ENCODE results near the gene NCR1. TPM values are rescaled to one million over a fixed set of nuclear protein-coding genes. Genes with fewer than 3 reads are reported as not detected.

Gene NCR1
- total RNA-seq, 4 donors from 2014 or later, result 0.41 to 1.9 TPM; not detected in 2

DNA sequence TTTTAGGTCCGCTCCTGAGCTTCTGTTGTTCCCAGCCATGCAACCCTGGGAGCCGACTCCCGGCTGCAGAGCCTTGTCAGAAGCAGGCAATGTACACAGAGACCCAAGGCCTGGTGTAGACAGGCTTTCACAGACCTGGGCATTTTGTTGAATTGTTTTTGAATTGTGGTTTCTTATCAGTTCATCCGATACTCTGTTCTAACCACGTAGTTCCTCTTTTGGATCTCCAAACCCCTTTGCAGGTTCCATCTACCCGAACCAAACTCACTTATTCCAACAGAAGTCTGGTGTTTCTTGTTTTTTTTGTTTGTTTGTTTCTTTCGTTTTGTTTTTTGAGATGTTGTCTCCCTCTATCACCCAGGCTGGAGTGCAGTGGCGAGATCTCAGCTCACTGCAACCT lies 53.9 kb downstream of the NCR1 start:
- no peak for TF ChIP-seq POLR2AphosphoS5 (IDR thresholded peaks at IDR 0.05)
- no peak for TF ChIP-seq POLR2A (IDR thresholded peaks at IDR 0.05)
- TF ChIP-seq, protein P1, sequence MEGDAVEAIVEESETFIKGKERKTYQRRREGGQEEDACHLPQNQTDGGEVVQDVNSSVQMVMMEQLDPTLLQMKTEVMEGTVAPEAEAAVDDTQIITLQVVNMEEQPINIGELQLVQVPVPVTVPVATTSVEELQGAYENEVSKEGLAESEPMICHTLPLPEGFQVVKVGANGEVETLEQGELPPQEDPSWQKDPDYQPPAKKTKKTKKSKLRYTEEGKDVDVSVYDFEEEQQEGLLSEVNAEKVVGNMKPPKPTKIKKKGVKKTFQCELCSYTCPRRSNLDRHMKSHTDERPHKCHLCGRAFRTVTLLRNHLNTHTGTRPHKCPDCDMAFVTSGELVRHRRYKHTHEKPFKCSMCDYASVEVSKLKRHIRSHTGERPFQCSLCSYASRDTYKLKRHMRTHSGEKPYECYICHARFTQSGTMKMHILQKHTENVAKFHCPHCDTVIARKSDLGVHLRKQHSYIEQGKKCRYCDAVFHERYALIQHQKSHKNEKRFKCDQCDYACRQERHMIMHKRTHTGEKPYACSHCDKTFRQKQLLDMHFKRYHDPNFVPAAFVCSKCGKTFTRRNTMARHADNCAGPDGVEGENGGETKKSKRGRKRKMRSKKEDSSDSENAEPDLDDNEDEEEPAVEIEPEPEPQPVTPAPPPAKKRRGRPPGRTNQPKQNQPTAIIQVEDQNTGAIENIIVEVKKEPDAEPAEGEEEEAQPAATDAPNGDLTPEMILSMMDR (IDR thresholded peaks at IDR 0.05), result no peak
- TF ChIP-seq EP300 (IDR thresholded peaks at IDR 0.05; ENCODE audit: low read depth), result no peak
- no peak overlapping the region for H3K4me3 ChIP-seq
- H3K27ac ChIP-seq, result no peak overlapping the region
- DNase-seq, result no peak
- no peaks in the 10 kb centered on the region for H3K4me1 ChIP-seq
- in situ Hi-C loops (cut with MboI; ENCODE audit: low pct_ligation_motif_present in 1 of 4, low pct_unique_long_range_greater_than_20kb in 1 of 4, low sequenced_read_pairs in 3 of 4), result no loop called here
- intact Hi-C loops (cut with DNase I; ENCODE audit: low total_unique reads), result no loop called here
- WGBS, 2 donors (ENCODE audit: low coverage in 1 of 2), result 52 to 67% methylated on average over 3 to 8 of the region's 8 CpGs
- H3K9me3 ChIP-seq, result no peaks in the 10 kb centered on the region
- no peaks in the 10 kb centered on the region for H3K36me3 ChIP-seq
- no peaks in the 10 kb centered on the region for H3K27me3 ChIP-seq

Small RNAs within 50 kb of the gene (small RNA-seq; reads per million reads assigned to genes)
- gene AC011476.8, result 0 reads per million in 4 donors
- 0 to 0.12 (median 0) reads per million in 4 donors for gene RNU6-222P

Other genes with a start within 250 kb of the NCR1 start
- 10 to 100 TPM in 1 of 4 donors, 1 to 10 TPM in 2, not detected in 1; 1.8 to 47.1 (median 4.0) TPM for gene LILRB4, start 243.2 kb upstream of the NCR1 start, total RNA-seq
- under 1 TPM in 1 of 4 donors, not detected in 3; 0.32 TPM for gene KIR3DL3, start 181.7 kb upstream of the NCR1 start, total RNA-seq
- gene KIR2DL3, start 167.6 kb upstream of the NCR1 start, total RNA-seq, result under 1 TPM in 1 of 4 donors, not detected in 3; 0.55 TPM
- gene KIR2DL1, start 136.4 kb upstream of the NCR1 start, total RNA-seq, result not detected
- gene KIR2DL4, start 102.5 kb upstream of the NCR1 start, total RNA-seq, result 1 to 10 TPM in 2 of 4 donors, not detected in 2; 1.4 to 2.1 TPM
- not detected for gene KIR3DL1, start 89.7 kb upstream of the NCR1 start, total RNA-seq
- gene KIR2DS4, start 73.5 kb upstream of the NCR1 start, total RNA-seq, result not detected
- gene KIR3DL2, start 55.7 kb upstream of the NCR1 start, total RNA-seq, result not detected
- not detected for gene FCAR, start 31.9 kb upstream of the NCR1 start, total RNA-seq
- gene NLRP7, start 41.4 kb downstream of the NCR1 start, total RNA-seq, result not detected
- 10 to 100 TPM in 3 of 4 donors, 1 to 10 TPM in 1; 3.2 to 39.6 (median 16.7) TPM for gene NLRP2, start 60.2 kb downstream of the NCR1 start, total RNA-seq
- gene GP6, start 132.1 kb downstream of the NCR1 start, total RNA-seq, result under 1 TPM in 2 of 4 donors, not detected in 2; 0.68 to 1.00 TPM
- gene RDH13, start 157.0 kb downstream of the NCR1 start, total RNA-seq, result 100 to 1,000 TPM in 1 of 4 donors, 10 to 100 TPM in 3; 28.4 to 125 (median 61.7) TPM
- gene EPS8L1, start 169.7 kb downstream of the NCR1 start, total RNA-seq, result 100 to 1,000 TPM in 1 of 4 donors, 10 to 100 TPM in 3; 28.7 to 115 (median 49.1) TPM
- gene PPP1R12C, start 211.5 kb downstream of the NCR1 start, total RNA-seq, result 100 to 1,000 TPM; 101 to 350 (median 154) TPM
- 1 to 10 TPM in 2 of 4 donors, not detected in 2; 1.6 to 4.1 TPM for gene TNNT1, start 243.1 kb downstream of the NCR1 start, total RNA-seq

Data from transverse colon (tissue), 4 donors.